ENCODE results near the gene PLCD1. TPM values are rescaled to one million over a fixed set of nuclear protein-coding genes. Genes with fewer than 3 reads are reported as not detected.

The PLCD1 gene
- total and polyA plus RNA-seq, 2 experiments from 2014 or later: 16.0 to 24.4 TPM

DNA sequence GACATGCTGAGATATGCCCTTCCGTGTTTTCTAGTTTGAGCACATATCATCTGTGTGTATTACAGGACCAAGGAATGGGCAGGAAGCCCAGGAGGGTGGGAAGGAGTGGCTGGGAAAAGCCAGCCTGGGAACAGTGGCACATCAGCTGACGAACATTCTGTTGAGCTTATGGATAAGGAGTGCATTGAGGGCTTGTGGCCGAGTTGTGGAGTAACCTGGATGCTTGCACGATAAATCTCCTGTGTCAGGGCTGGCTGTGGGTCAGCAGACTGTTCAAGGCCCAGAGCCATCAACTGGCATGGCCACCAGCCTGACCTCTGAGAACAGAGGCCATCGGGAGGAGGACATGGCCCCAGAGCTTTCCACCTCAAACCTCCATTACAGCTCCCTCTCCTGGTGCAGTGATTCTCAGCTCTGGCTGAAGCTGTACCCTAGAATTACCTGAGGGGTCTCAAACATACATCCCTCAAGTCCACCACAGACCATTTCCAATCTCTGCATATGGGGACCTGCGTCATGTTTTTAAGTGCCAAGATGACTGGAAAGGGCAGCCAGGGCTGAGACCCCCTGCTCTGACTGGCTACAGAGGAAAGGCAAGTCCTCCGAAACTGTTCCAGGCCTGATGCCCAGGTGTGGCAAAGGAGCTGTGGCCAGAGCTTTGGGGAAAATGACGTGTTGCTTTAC, 43.7 kb downstream of the PLCD1 start:
- no peaks in the 10 kb centered on the region for H3K36me3 ChIP-seq (ENCODE audit: insufficient read depth)
- H3K4me2 ChIP-seq: no peak overlapping the region
- no peaks in the 10 kb centered on the region for H3K36me3 Mint-ChIP-seq (ENCODE audit: low read depth)
- ATAC-seq (peak; percentile 43), DNase-seq (ENCODE audit: low spot score) (peak; percentile 43)
- H3K79me2 ChIP-seq (replicated peaks; ENCODE audit: insufficient read depth): no peaks in the 10 kb centered on the region
- no peak overlapping the region for H2AFZ ChIP-seq
- no peak overlapping the region for H3K4me3 ChIP-seq
- no peaks in the 10 kb centered on the region for H3K4me1 ChIP-seq (ENCODE audit: insufficient read depth)
- no peak overlapping the region for H3K27ac ChIP-seq (ENCODE audit: low read depth)
- H3F3A ChIP-seq (replicated peaks; ENCODE audit: low read depth): no peaks in the 10 kb centered on the region
- H3K27me3 Mint-ChIP-seq (ENCODE audit: insufficient read depth, low read depth, poor library complexity): peaks cover 18% of the 10 kb centered on the region
- peaks cover 9% of the 10 kb centered on the region for H3K4me1 Mint-ChIP-seq
- H4K20me1 ChIP-seq (replicated peaks; ENCODE audit: insufficient read depth): no peaks in the 10 kb centered on the region
- H3K4me3 Mint-ChIP-seq: no peak overlapping the region
- TF ChIP-seq CTCF (conservative IDR thresholded peaks at IDR 0.05; ENCODE audit: low read depth in 2 of 2) (peak; percentile 37 to 66), ZNF462 (CRISPR knock-in tag; IDR thresholded peaks at IDR 0.05) (no peak), NANOG (IDR thresholded peaks at IDR 0.05; ENCODE audit: borderline replicate concordance) (no peak), JUNB (IDR thresholded peaks at IDR 0.05; ENCODE audit: unreplicated experiment) (no peak), EZH2 (IDR thresholded peaks at IDR 0.05; ENCODE audit: low read depth, unreplicated experiment) (no peak)
- H3K9me2 ChIP-seq (ENCODE audit: insufficient read depth): no peaks in the 10 kb centered on the region
- no peak overlapping the region for H3K27ac Mint-ChIP-seq
- no peaks in the 10 kb centered on the region for H3K9me3 Mint-ChIP-seq
- H3K27me3 ChIP-seq (ENCODE audit: insufficient read depth): no peaks in the 10 kb centered on the region
